HG02588 (cell line): ENCODE results near the gene TEX52.

Experiments
- ATAC-seq: cut with Tn5 transposase; IDR thresholded peaks from one replicate; pipeline ENCODE4 v1.9.1; 2021; ENCODE audit warnings: mild to moderate bottlenecking, moderate library complexity; ENCODE audit not compliant: unreplicated experiment

Gene TEX52

GRCh38 chr12:2801044-2801783, 55.6 kb downstream of the TEX52 start:
- ATAC-seq: no peak

DNA sequence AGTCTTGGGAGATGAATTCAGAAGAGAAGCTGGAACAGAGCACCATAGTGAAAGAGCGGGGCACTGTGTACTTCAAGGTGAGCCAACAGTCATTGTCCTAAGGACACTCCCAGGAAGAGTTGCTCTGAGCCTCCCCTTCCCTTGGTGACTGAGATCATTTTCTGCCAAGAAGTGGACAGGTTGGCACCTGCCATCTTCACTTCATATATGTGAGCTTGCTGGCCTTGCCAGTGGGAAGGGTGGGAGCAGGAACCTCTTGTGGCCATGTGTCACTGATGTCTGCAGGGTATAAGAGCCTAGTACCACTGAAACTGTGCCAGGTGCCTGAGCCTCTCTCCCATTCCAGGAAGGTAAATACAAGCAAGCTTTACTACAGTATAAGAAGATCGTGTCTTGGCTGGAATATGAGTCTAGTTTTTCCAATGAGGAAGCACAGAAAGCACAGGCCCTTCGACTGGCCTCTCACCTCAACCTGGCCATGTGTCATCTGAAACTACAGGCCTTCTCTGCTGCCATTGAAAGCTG, 56.7 kb downstream of the TEX52 start:
- ATAC-seq: no peak
